Measurements from ENCODE around the gene HDAC4.

HDAC4 gene

DNA sequence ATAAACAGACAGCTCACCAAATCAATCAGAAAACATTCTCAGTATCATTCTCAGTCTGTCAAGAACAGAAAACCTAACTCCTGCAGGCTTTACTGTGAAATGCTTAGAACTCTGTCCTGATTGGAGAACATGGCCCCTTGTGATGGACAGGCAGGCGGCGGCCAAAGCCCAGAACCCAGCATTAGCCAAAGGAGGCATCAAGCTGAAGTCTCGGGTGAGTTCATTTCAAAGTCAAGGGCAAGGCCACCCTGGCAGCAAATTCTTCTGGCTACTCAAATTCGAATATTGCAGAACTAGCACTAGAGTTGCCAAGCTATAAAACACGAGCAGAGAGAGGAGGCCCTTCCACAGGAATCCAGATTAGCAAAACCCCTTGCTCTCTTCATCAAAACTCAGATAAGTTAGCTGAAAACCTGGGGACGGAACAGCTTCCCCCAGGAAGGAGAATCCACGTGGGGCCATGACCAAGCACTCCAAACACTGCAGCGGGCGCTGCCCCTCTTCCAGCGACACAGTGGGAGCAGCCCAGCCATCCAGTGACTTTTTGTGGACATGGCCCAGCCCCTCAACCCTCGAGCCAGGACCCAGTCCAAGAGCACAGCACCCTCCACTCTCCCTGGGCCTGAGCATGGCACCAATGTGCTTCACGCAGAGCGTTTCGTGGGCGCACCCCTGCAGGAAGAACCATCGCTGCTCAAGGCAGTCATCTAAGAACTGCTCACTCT lies 98.6 kb downstream of the HDAC4 start:
- Histone ChIP-seq H3K4me3 (ENCODE audit: insufficient read depth, low read length, poor library complexity, severe bottlenecking) (no peak overlapping the region), H3K9me2 (replicated peaks; ENCODE audit: insufficient read depth, low read length) (no peaks in the 10 kb centered on the region), H3K79me2 (ENCODE audit: insufficient read depth, low read length) (no peaks in the 10 kb centered on the region), H3K36me3 (ENCODE audit: low read length) (no peaks in the 10 kb centered on the region), H3K27me3 (ENCODE audit: low read length) (no peaks in the 10 kb centered on the region), H3K4me2 (ENCODE audit: low read depth, low read length, poor library complexity, severe bottlenecking) (no peak overlapping the region), H4K20me1 (ENCODE audit: low read depth, low read length) (no peaks in the 10 kb centered on the region), H3K9ac (ENCODE audit: low read length) (no peak overlapping the region), H2AFZ (ENCODE audit: low read depth, low read length, severe bottlenecking) (no peak overlapping the region), H3K9me3 (ENCODE audit: insufficient read depth, low read length) (no peaks in the 10 kb centered on the region), H3F3A (ENCODE audit: insufficient read depth) (no peaks in the 10 kb centered on the region), H3K27ac (ENCODE audit: low read depth, low read length) (no peak overlapping the region)
- TF ChIP-seq, protein P1, sequence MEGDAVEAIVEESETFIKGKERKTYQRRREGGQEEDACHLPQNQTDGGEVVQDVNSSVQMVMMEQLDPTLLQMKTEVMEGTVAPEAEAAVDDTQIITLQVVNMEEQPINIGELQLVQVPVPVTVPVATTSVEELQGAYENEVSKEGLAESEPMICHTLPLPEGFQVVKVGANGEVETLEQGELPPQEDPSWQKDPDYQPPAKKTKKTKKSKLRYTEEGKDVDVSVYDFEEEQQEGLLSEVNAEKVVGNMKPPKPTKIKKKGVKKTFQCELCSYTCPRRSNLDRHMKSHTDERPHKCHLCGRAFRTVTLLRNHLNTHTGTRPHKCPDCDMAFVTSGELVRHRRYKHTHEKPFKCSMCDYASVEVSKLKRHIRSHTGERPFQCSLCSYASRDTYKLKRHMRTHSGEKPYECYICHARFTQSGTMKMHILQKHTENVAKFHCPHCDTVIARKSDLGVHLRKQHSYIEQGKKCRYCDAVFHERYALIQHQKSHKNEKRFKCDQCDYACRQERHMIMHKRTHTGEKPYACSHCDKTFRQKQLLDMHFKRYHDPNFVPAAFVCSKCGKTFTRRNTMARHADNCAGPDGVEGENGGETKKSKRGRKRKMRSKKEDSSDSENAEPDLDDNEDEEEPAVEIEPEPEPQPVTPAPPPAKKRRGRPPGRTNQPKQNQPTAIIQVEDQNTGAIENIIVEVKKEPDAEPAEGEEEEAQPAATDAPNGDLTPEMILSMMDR (IDR thresholded peaks at IDR 0.05; ENCODE audit: insufficient read depth, low read length, poor library complexity, severe bottlenecking): no peak
- no peak for TF ChIP-seq EZH2phosphoT487 (conservative IDR thresholded peaks at IDR 0.05; ENCODE audit: low read length)

DNA sequence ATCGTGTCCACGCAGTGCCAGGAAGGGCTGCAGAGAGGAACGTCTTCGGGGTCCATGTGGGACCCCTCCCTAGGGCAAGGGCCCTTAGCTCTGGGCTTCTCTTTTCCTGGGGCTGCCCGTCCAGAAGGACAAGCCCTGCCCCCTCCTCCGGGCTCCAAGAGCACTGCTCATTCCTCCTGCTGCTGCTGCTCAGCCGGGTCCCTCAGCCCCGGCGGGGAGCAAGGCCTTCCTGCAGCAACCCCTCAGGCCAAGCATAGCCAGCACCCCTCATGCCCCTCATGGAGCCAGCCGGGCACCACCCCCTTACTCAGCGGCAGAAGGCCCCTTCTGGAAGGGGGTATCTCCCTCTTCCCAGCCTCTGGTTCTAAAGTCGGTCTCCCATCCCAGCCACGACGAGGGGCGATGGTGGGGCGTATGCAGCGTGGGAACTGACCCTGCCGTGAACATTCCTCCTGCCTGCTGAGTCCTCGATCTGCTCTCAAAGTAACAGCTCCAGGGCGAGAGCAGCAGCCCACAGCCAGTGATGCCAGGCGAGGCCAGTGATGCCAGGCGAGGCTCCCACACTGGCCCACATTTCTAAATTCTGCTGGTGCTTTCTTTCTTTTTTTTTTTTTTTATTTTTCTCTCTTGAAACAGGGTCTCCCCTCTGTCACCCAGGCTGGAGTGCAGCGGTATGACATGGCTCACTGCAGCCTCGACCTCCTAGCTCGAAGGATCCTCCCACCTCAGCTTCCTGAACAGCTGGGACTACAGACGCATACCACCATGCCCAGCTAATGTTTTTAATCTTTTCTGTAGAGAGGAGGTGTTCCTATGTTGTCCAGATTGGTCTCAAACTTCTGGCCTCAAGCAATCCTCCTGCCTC lies 99.7 kb downstream of the HDAC4 start:
- Histone ChIP-seq H3K9me3 (ENCODE audit: insufficient read depth, low read length) (no peaks in the 10 kb centered on the region), H3K9ac (ENCODE audit: low read length) (no peak overlapping the region), H4K20me1 (ENCODE audit: low read depth, low read length) (0 out of 2 replicates have a peak, but pooled peaks cover 5% of the 10 kb centered on the region), H3K27me3 (ENCODE audit: low read length) (no peaks in the 10 kb centered on the region), H3K27ac (ENCODE audit: low read depth, low read length) (no peak overlapping the region), H3K36me3 (ENCODE audit: low read length) (no peaks in the 10 kb centered on the region), H2AFZ (ENCODE audit: low read depth, low read length, severe bottlenecking) (no peak overlapping the region), H3K79me2 (ENCODE audit: insufficient read depth, low read length) (no peaks in the 10 kb centered on the region), H3K9me2 (replicated peaks; ENCODE audit: insufficient read depth, low read length) (no peaks in the 10 kb centered on the region), H3K4me2 (ENCODE audit: low read depth, low read length, poor library complexity, severe bottlenecking) (no peak overlapping the region), H3F3A (ENCODE audit: insufficient read depth) (no peaks in the 10 kb centered on the region), H3K4me3 (ENCODE audit: insufficient read depth, low read length, poor library complexity, severe bottlenecking) (no peak overlapping the region)
- no peak for TF ChIP-seq EZH2phosphoT487 (conservative IDR thresholded peaks at IDR 0.05; ENCODE audit: low read length)
- TF ChIP-seq, protein P1 (IDR thresholded peaks at IDR 0.05; ENCODE audit: insufficient read depth, low read length, poor library complexity, severe bottlenecking): no peak

DNA sequence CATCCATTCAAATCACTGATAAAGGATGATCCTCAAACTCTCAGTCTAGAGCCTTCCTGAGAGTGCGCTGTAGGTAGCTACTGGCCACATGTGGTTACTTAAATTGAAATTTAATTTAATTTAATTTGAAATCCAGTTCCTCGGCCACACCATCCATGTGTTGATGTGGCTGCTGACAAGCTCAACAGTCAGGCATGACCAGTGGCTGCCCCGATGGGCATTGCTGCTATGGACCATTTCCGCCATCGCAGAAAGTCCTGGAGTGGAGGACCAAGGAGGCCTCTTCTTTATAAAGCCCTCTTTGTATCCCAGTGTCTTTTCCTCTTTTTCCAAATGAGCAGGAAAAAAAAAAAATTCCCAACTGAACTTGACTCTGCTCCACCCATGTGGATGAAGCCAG lies 100.6 kb downstream of the HDAC4 start:
- no peaks in the 10 kb centered on the region for H3K9me3 ChIP-seq (ENCODE audit: insufficient read depth, low read length)
- 0 out of 2 replicates have a peak, but pooled peaks cover 10% of the 10 kb centered on the region for H4K20me1 ChIP-seq (ENCODE audit: low read depth, low read length)
- no peak overlapping the region for H3K4me3 ChIP-seq (ENCODE audit: insufficient read depth, low read length, poor library complexity, severe bottlenecking)
- H3K9ac ChIP-seq (ENCODE audit: low read length): no peak overlapping the region
- TF ChIP-seq, protein P1 (IDR thresholded peaks at IDR 0.05; ENCODE audit: insufficient read depth, low read length, poor library complexity, severe bottlenecking): no peak
- TF ChIP-seq EZH2phosphoT487 (conservative IDR thresholded peaks at IDR 0.05; ENCODE audit: low read length): no peak
- no peaks in the 10 kb centered on the region for H3K36me3 ChIP-seq (ENCODE audit: low read length)
- no peaks in the 10 kb centered on the region for H3K9me2 ChIP-seq (replicated peaks; ENCODE audit: insufficient read depth, low read length)
- no peak overlapping the region for H2AFZ ChIP-seq (ENCODE audit: low read depth, low read length, severe bottlenecking)
- no peak overlapping the region for H3K27ac ChIP-seq (ENCODE audit: low read depth, low read length)
- no peaks in the 10 kb centered on the region for H3K27me3 ChIP-seq (ENCODE audit: low read length)
- H3K79me2 ChIP-seq (ENCODE audit: insufficient read depth, low read length): no peaks in the 10 kb centered on the region
- no peaks in the 10 kb centered on the region for H3F3A ChIP-seq (ENCODE audit: insufficient read depth)
- H3K4me2 ChIP-seq (ENCODE audit: low read depth, low read length, poor library complexity, severe bottlenecking): no peak overlapping the region
